Endothelial cell of umbilical vein (primary cell): ENCODE measurements around the gene ZBP1. TPM values are rescaled to one million over a fixed set of nuclear protein-coding genes. Genes with fewer than 3 reads are reported as not detected.

Source experiments
- BruUV-seq: library from RNA; stranded (reverse); fragments of 400-500 nt; replicated peaks from 2 replicates; lab custom pipeline; 2021; lab: Mats Ljungman, UMichigan
- CTCF ChIA-PET: fragments of 300-600, 350-600 bp; sonication (Branson Sonifier 250); formaldehyde crosslinking; loops from one replicate; lab custom pipeline; 2021; ENCODE audit warnings: antibody characterized with exemption, inconsistent platforms; lab: Charles Lee
- POLR2A ChIA-PET: fragments of 300-600, 350-600 bp; sonication (Branson Sonifier 250); formaldehyde crosslinking; loops from one replicate; lab custom pipeline; 2021; ENCODE audit warnings: antibody characterized with exemption, inconsistent platforms; lab: Charles Lee
- DNase-seq: peaks from one replicate; pipeline ENCODE4 v3.0.0-alpha.2; 2011; ENCODE audit warnings: low read depth, low spot score
- FAIRE-seq: peaks from 2 replicates; lab custom pipeline; 2011; peaks lifted over from hg19 to GRCh38; lab: Jason Lieb, UNC
- H2AFZ ChIP-seq: 2 replicates; pipeline ENCODE4 v1.6.0; 2012; ENCODE audit warnings: low read depth, low read length, control low read depth, inconsistent platforms
- H3K27ac ChIP-seq: 2 replicates; pipeline ENCODE4 v1.5.1; 2011; ENCODE audit warnings: low read depth, mild to moderate bottlenecking, control low read depth, low read length, moderate library complexity; ENCODE audit not compliant: insufficient read depth
- H3K27me3 ChIP-seq, 2 experiments: 2 replicates each; pipeline versions ENCODE4 v1.6.0 to v1.6.1; 2011; ENCODE audit warnings: low read length in 2 of 2, mixed read lengths in 1 of 2; ENCODE audit not compliant: control insufficient read depth in 2 of 2, insufficient read depth in 2 of 2
- H3K36me3 ChIP-seq, 2 experiments: 2 replicates in 1 of 2; 3 replicates in 1 of 2; pipeline ENCODE4 v1.5.1; 2011; ENCODE audit warnings: low read length in 2 of 2, mild to moderate bottlenecking in 1 of 2, moderate library complexity in 1 of 2; ENCODE audit not compliant: control insufficient read depth in 2 of 2, insufficient read depth in 2 of 2; ENCODE audit errors: extremely low read depth in 1 of 2
- H3K4me1 ChIP-seq: 3 replicates; pipeline ENCODE4 v1.5.1; 2011; ENCODE audit warnings: mild to moderate bottlenecking, low read length; ENCODE audit not compliant: control insufficient read depth, insufficient read depth; ENCODE audit errors: extremely low read depth
- H3K4me2 ChIP-seq: 2 replicates; pipeline ENCODE4 v1.6.1; 2011; ENCODE audit warnings: low read length, control low read depth, mixed read lengths; ENCODE audit not compliant: insufficient read depth
- H3K4me3 ChIP-seq, 3 experiments: fragments of 200-600 bp in 1 of 3; sonication (generic), shearing (Covaris generic) in 1 of 3; replicated peaks in 1 of 3; 2 replicates each; pipeline ENCODE4 v1.5.1; 2011 to 2016; ENCODE audit warnings: control low read depth in 3 of 3, low read length in 3 of 3, mild to moderate bottlenecking in 2 of 3, inconsistent platforms in 1 of 3, low read depth in 1 of 3, moderate library complexity in 1 of 3; ENCODE audit not compliant: insufficient read depth in 1 of 3
- H3K79me2 ChIP-seq: 2 replicates; pipeline ENCODE4 v1.6.0; 2012; ENCODE audit warnings: low read length, inconsistent platforms; ENCODE audit not compliant: control insufficient read depth, insufficient read depth
- H3K9ac ChIP-seq: replicated peaks from 2 replicates; pipeline ENCODE3; 2011; ENCODE audit warnings: low read length, control low read depth; ENCODE audit not compliant: insufficient read depth; ENCODE audit errors: extremely low read depth
- H3K9me1 ChIP-seq: replicated peaks from 3 replicates; pipeline ENCODE4 v1.6.0; 2011; ENCODE audit warnings: mild to moderate bottlenecking, low read length; ENCODE audit not compliant: control insufficient read depth, insufficient read depth; ENCODE audit errors: extremely low read depth
- H3K9me3 ChIP-seq: replicated peaks from 2 replicates; pipeline ENCODE4 v1.5.1; 2012; ENCODE audit warnings: low read length, inconsistent platforms; ENCODE audit not compliant: control insufficient read depth, insufficient read depth
- H4K20me1 ChIP-seq: replicated peaks from 2 replicates; pipeline ENCODE3; 2011; ENCODE audit warnings: mild to moderate bottlenecking, low read length; ENCODE audit not compliant: control insufficient read depth, insufficient read depth; ENCODE audit errors: extremely low read depth
- CTCF ChIP-seq, 2 donors: IDR thresholded peaks; 1 replicate in 1 of 2; 2 replicates in 1 of 2; pipeline ENCODE4 v1.5.1; 2011; ENCODE audit warnings: low read length in 2 of 2, mild to moderate bottlenecking in 2 of 2, moderate library complexity in 2 of 2, control low read depth in 1 of 2, inconsistent platforms in 1 of 2, low read depth in 1 of 2; ENCODE audit not compliant: insufficient read depth in 1 of 2; ENCODE audit errors: extremely low read depth in 1 of 2
- EZH2 ChIP-seq: IDR thresholded peaks from 2 replicates; pipeline ENCODE4 v1.6.1; 2012; ENCODE audit warnings: borderline replicate concordance, low read depth, mild to moderate bottlenecking, moderate library complexity, low read length, inconsistent platforms; ENCODE audit not compliant: severe bottlenecking
- FOS ChIP-seq: IDR thresholded peaks from 2 replicates; pipeline ENCODE4 v1.6.1; 2011; ENCODE audit warnings: mild to moderate bottlenecking, low read length, moderate library complexity, borderline replicate concordance; ENCODE audit not compliant: insufficient read depth
- GATA2 ChIP-seq: IDR thresholded peaks from 2 replicates; pipeline ENCODE4 v1.7.0; 2011; ENCODE audit warnings: low read depth, mild to moderate bottlenecking, moderate library complexity, mixed read lengths, low read length; ENCODE audit not compliant: insufficient read length, insufficient read depth
- JUN ChIP-seq: IDR thresholded peaks from 2 replicates; pipeline ENCODE4 v1.6.1; 2011; ENCODE audit warnings: borderline replicate concordance, low read depth; ENCODE audit not compliant: insufficient read length, insufficient read depth
- MAX ChIP-seq: IDR thresholded peaks from 2 replicates; pipeline ENCODE4 v1.6.1; 2011; ENCODE audit not compliant: insufficient read depth, insufficient read length
- MYC ChIP-seq: IDR thresholded peaks from one replicate; pipeline ENCODE4 v1.6.1; 2011; ENCODE audit warnings: mild to moderate bottlenecking, low read depth, low read length
- POLR2A ChIP-seq: IDR thresholded peaks from 2 replicates; pipeline ENCODE4 v1.6.1; 2012; ENCODE audit warnings: low read depth, mild to moderate bottlenecking, control low read depth, low read length
- POLR2AphosphoS5 ChIP-seq: IDR thresholded peaks from 2 replicates; pipeline ENCODE4 v1.6.1; 2012; ENCODE audit warnings: low read depth, mild to moderate bottlenecking, control low read depth, low read length, moderate library complexity; ENCODE audit not compliant: insufficient read depth
- dilution Hi-C: fragments of 300-500 bp; cut with MboI; formaldehyde crosslinking; loops from one replicate; pipeline ENCODE4 v1.15.0; 2019; ENCODE audit warnings: low sequenced_read_pairs; ENCODE audit not compliant: extremely low pct_ligation_motif_present
- intact Hi-C: fragments of 100-400 bp; cut with micrococcal nuclease; formaldehyde crosslinking; loops from one replicate; pipeline ENCODE4 v1.10.0; 2022
- polyA plus RNA-seq, 4 experiments: library from polyadenylated mRNA; depleted of rRNA in 3 of 4; stranded (reverse) in 3 of 4; unstranded in 1 of 4; fragments of >200 nt; gene quantifications; 2 replicates each; pipeline versions ENCODE4 v1.2.1 to v1.2.3, GENCODE V29; 2011 to 2012; ENCODE audit warnings: missing spikeins in 1 of 4
- total RNA-seq: library from RNA; stranded (reverse); gene quantifications from 2 replicates; pipeline ENCODE4 v1.2.3, GENCODE V29; 2021

The ZBP1 gene
- total and polyA plus RNA-seq, 2 donors (not counting 3 experiments of a cell fraction or from before 2014, with no cell fraction given): not detected

DNA sequence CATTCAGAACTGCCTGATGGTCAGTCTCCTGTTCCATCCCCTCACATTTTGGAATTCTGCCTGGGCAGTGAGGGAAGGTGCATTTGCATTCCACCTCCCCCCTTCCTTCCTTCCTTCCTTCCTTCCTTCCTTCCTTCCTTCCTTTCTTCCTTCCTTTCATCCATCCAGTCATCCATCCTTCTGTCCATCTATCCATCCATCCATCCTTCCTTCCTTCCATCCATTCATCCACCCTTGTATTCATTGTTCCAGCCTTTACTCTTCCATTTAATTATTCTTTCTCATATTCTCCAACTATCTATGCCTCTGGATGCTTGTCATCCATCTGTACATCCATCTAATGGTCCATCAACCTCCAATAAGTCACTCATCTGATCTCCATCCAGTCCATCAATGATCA is 45.3 kb downstream of the ZBP1 start:
- H3K27ac ChIP-seq: no peak overlapping the region
- no TSS peak for BruUV-seq
- DNase-seq (no peak), FAIRE-seq (no peak)
- POLR2A ChIA-PET: no interaction called here
- H3K79me2 ChIP-seq: no peaks in the 10 kb centered on the region
- H2AFZ ChIP-seq: no peak overlapping the region
- no peaks in the 10 kb centered on the region for H3K4me1 ChIP-seq
- CTCF ChIA-PET: no interaction called here
- TF ChIP-seq MYC: no peak
- no peak for TF ChIP-seq FOS
- TF ChIP-seq GATA2: no peak
- no peak for TF ChIP-seq EZH2
- TF ChIP-seq POLR2AphosphoS5: no peak
- no peak for TF ChIP-seq CTCF (IDR thresholded peaks at IDR 0.05; ENCODE audit: extremely low read depth in 1 of 2, insufficient read depth in 1 of 2, low read depth in 1 of 2, low read length in 2 of 2)
- TF ChIP-seq MAX: no peak
- no peak for TF ChIP-seq POLR2A
- TF ChIP-seq JUN: no peak
- H3K9me1 ChIP-seq: no peaks in the 10 kb centered on the region
- peaks cover 0 to 2% of the 10 kb centered on the region in 2 experiments for H3K27me3 ChIP-seq
- H3K36me3 ChIP-seq: no peaks in the 10 kb centered on the region
- H4K20me1 ChIP-seq: no peaks in the 10 kb centered on the region
- no peak overlapping the region for H3K9ac ChIP-seq
- H3K4me3 ChIP-seq: no peak overlapping the region
- dilution Hi-C loops: no loop called here
- no peaks in the 10 kb centered on the region for H3K9me3 ChIP-seq
- no peak overlapping the region for H3K4me2 ChIP-seq
- intact Hi-C loops: no loop called here
